Nephron (organoid): Measurements from ENCODE around the gene TMPRSS13.
A peak's percentile ranks its signal among the peaks of the same experiment; 100 is the strongest.
"Not testable (repeated sequence)": the region's sequence is repeated elsewhere in the genome, so short reads cannot be mapped to it uniquely, and the experiment has no call there.

ENCODE experiments used
- H3K27ac Mint-ChIP-seq, 3 experiments: 2 replicates each; pipeline ENCODE4 v1.8.0; 2020; ENCODE audit warnings: mixed read lengths in 3 of 3, mild to moderate bottlenecking in 2 of 3, moderate library complexity in 1 of 3
- H3K27me3 Mint-ChIP-seq: 2 replicates; pipeline ENCODE4 v1.8.0; 2021; ENCODE audit warnings: low read depth, mild to moderate bottlenecking, moderate library complexity, mixed read lengths
- H3K36me3 Mint-ChIP-seq: 2 replicates; pipeline ENCODE4 v1.8.0; 2020; ENCODE audit warnings: low read depth, mixed read lengths
- H3K4me1 Mint-ChIP-seq: 2 replicates; pipeline ENCODE4 v1.8.0; 2020; ENCODE audit warnings: mixed read lengths
- H3K4me3 Mint-ChIP-seq, 3 experiments: 2 replicates each; pipeline ENCODE4 v1.8.0; 2020; ENCODE audit warnings: mild to moderate bottlenecking in 3 of 3, mixed read lengths in 3 of 3, moderate library complexity in 2 of 3
- H3K9me3 Mint-ChIP-seq: 2 replicates; pipeline ENCODE4 v1.8.0; 2020; ENCODE audit warnings: mixed read lengths
- TF ChIP-seq, protein P1 (sequence below), 3 experiments: fragments of 200-600 bp; sonication (generic); IDR thresholded peaks; one replicate each; pipeline ENCODE4 v1.5.0; 2021; ENCODE audit warnings: antibody characterized with exemption in 3 of 3; ENCODE audit not compliant: unreplicated experiment in 3 of 3

TMPRSS13 gene

DNA sequence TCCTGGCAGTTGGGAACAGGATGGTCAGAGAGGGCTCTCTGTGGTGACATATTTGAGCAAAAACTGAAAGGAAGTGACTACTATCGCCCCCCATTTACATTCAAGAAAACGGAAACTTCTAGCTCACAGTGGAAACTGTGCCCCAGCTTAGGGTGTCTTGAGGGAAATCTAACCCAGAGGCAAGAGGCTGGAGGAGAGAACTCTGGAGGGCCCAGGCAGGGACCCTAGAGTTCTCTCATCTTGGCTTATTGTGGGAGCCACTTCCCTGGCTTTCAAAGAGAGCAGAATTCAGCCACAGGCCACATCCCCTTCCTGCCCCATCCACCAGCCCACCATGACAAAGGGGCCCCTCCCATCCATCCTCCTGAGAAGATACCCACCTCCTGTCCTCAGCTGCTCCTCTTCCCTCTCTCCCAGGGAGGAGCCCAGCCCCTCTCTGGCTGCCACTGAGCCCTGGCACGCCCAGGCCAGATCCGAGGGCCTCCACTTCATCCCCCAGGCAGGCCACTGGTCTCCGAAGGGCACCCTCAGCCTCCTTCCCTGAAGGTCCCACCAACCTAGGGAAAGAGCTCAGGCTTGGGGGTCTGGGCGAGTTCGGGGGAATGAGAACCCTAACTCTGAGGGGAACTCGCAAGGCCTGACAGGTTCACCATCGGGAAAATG lies 1.6 kb upstream of the TMPRSS13 start:
- Mint-ChIP-seq H3K27me3 (peaks cover 34% of the 10 kb centered on the region), H3K4me3 (no peak overlapping the region), H3K4me1 (peaks cover 34% of the 10 kb centered on the region), H3K27ac (peak overlapping the region in 1 of 3 experiments; percentile 48), H3K9me3 (peaks cover 3% of the 10 kb centered on the region), H3K36me3 (no peaks in the 10 kb centered on the region)
- TF ChIP-seq, protein P1, sequence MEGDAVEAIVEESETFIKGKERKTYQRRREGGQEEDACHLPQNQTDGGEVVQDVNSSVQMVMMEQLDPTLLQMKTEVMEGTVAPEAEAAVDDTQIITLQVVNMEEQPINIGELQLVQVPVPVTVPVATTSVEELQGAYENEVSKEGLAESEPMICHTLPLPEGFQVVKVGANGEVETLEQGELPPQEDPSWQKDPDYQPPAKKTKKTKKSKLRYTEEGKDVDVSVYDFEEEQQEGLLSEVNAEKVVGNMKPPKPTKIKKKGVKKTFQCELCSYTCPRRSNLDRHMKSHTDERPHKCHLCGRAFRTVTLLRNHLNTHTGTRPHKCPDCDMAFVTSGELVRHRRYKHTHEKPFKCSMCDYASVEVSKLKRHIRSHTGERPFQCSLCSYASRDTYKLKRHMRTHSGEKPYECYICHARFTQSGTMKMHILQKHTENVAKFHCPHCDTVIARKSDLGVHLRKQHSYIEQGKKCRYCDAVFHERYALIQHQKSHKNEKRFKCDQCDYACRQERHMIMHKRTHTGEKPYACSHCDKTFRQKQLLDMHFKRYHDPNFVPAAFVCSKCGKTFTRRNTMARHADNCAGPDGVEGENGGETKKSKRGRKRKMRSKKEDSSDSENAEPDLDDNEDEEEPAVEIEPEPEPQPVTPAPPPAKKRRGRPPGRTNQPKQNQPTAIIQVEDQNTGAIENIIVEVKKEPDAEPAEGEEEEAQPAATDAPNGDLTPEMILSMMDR (IDR thresholded peaks at IDR 0.05; ENCODE audit: unreplicated experiment in 3 of 3) = no peak

- H3K27ac Mint-ChIP-seq = peak overlapping the region in 2 of 3 experiments; percentile 48 to 66
- no peak overlapping the region for H3K4me3 Mint-ChIP-seq
- H3K27me3 Mint-ChIP-seq = peaks cover 34% of the 10 kb centered on the region
- peaks cover 2% of the 10 kb centered on the region for H3K9me3 Mint-ChIP-seq
- TF ChIP-seq, protein P1 (IDR thresholded peaks at IDR 0.05; ENCODE audit: unreplicated experiment in 3 of 3) = no peak
- H3K4me1 Mint-ChIP-seq = peaks cover 32% of the 10 kb centered on the region
- H3K36me3 Mint-ChIP-seq = no peaks in the 10 kb centered on the region
Measured at GRCh38 chr11:117929916-117930570, 841 bp upstream of the TMPRSS13 start.

DNA sequence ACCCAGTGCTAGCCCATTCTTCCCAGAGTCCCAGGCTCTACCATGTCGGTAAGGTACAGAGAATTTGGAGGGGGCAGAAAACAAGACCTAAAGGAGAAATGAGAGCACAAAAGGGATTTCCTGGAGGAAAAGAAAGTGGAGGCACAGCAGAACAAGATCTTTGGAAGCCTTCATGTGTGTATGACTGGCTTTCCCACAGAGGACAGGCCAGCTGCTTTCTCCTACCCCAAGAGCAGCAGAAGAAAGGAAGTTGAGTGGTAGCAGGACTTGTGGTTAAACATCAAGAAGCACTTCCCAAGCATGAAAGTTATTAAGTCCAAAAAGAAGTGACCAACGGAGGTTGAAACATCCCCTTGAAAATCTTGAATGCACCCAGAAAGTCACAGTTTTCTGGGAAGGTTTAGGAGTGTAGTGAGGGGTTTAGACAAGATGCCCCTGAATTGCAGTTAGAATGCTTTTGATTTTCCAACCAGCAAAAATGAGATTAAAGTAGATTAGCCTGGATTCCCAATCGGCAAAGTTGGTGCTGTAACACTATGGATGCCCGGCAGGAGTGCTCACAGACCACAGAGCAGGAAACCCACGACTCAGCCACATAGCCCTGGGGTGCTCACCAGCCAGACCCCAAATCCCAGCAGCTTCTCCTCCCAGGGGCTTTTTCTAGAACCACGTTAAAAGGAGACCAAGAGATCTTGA lies 608 bp downstream of the TMPRSS13 start:
- H3K27me3 Mint-ChIP-seq = peaks cover 34% of the 10 kb centered on the region
- H3K4me3 Mint-ChIP-seq = no peak overlapping the region
- TF ChIP-seq, protein P1 (IDR thresholded peaks at IDR 0.05; ENCODE audit: unreplicated experiment in 3 of 3) = no peak
- no peak overlapping the region for H3K27ac Mint-ChIP-seq
- no peaks in the 10 kb centered on the region for H3K36me3 Mint-ChIP-seq
- peaks cover 26% of the 10 kb centered on the region for H3K4me1 Mint-ChIP-seq
- H3K9me3 Mint-ChIP-seq = no peaks in the 10 kb centered on the region

GRCh38 chr11:117927926-117928325 lies 1.3 kb downstream of the TMPRSS13 start:
- H3K9me3 Mint-ChIP-seq = no peaks in the 10 kb centered on the region
- no peak overlapping the region for H3K27ac Mint-ChIP-seq
- H3K27me3 Mint-ChIP-seq = peaks cover 34% of the 10 kb centered on the region
- peaks cover 19% of the 10 kb centered on the region for H3K4me1 Mint-ChIP-seq
- H3K4me3 Mint-ChIP-seq = no peak overlapping the region
- TF ChIP-seq, protein P1 (IDR thresholded peaks at IDR 0.05; ENCODE audit: unreplicated experiment in 3 of 3) = no peak
- H3K36me3 Mint-ChIP-seq = no peaks in the 10 kb centered on the region

- H3K4me3 Mint-ChIP-seq, H3K36me3 Mint-ChIP-seq, H3K9me3 Mint-ChIP-seq, H3K4me1 Mint-ChIP-seq, H3K27ac Mint-ChIP-seq: not testable (repeated sequence)
- peaks cover 43% of the 10 kb centered on the region for H3K27me3 Mint-ChIP-seq
Measured at GRCh38 chr11:117926166-117926565, 3.0 kb downstream of the TMPRSS13 start.

GRCh38 chr11:117925198-117925925 lies 3.8 kb downstream of the TMPRSS13 start:
- TF ChIP-seq, protein P1 (IDR thresholded peaks at IDR 0.05; ENCODE audit: unreplicated experiment in 3 of 3) = no peak
- H3K9me3 Mint-ChIP-seq = no peaks in the 10 kb centered on the region

More at GRCh38 chr11:117925198-117925925, 3.8 kb downstream of the TMPRSS13 start:
- H3K27me3 Mint-ChIP-seq = peaks cover 45% of the 10 kb centered on the region
- peaks cover 7% of the 10 kb centered on the region for H3K4me1 Mint-ChIP-seq
- no peak overlapping the region for H3K4me3 Mint-ChIP-seq
- H3K36me3 Mint-ChIP-seq = no peaks in the 10 kb centered on the region
- H3K27ac Mint-ChIP-seq = no peak overlapping the region
